ENCODE results near the gene ANKRD45. TPM values are rescaled to one million over a fixed set of nuclear protein-coding genes. Genes with fewer than 3 reads are reported as not detected.
"Not testable (repeated sequence)": the region's sequence is repeated elsewhere in the genome, so short reads cannot be mapped to it uniquely, and the experiment has no call there.

Gene ANKRD45
- total and polyA plus RNA-seq, 2 of the 8 experiments (the other 6 are each of a cell fraction or from before 2014, with no cell fraction given) = 0.41 to 2.8 TPM

DNA sequence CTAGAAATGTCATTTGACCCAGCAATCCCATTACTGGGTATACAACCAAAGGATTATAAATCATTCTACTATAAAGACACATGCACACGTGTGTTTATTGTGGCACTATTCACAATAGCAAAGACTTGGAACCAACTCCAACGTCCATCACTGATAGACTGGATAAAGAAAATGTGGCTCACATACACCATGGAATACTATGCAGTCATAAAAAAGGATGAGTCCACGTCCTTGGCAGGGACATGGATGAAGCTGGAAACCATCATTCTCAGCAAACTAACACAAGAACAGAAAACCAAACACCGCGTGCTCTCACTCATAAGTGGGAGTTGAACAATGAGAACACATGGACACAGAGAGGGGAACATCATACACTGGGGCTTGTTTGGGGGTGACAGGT lies 10.5 kb upstream of the ANKRD45 start:
- H3K14ac ChIP-seq (ENCODE audit: insufficient read length); POLR2A ChIA-PET (ENCODE audit: partially characterized antibody); H4K91ac ChIP-seq (replicated peaks; ENCODE audit: insufficient read length, low read length); H2BK12ac ChIP-seq (ENCODE audit: low read depth, low read length); H2BK5ac ChIP-seq (ENCODE audit: low read depth, low read length); H4K8ac ChIP-seq (ENCODE audit: extremely low read depth, insufficient read depth, low read length); H2BK15ac ChIP-seq (ENCODE audit: low read length); H2BK120ac ChIP-seq (replicated peaks; ENCODE audit: low read depth, low read length); H3K18ac ChIP-seq (ENCODE audit: extremely low read depth, low read length); H3K4me2 ChIP-seq (ENCODE audit: insufficient read depth in 1 of 2, low read depth in 2 of 2, low read length in 2 of 2); H3K4me3 ChIP-seq (ENCODE audit: extremely low read depth in 1 of 4, insufficient read depth in 2 of 4, low read depth in 3 of 4, low read length in 4 of 4); H3K4ac ChIP-seq (replicated peaks; ENCODE audit: insufficient read length, low read depth, low read length); H2AK5ac ChIP-seq (ENCODE audit: low read depth, low read length); H3K4me1 ChIP-seq (replicated peaks in 1 of 4; ENCODE audit: control insufficient read depth in 3 of 4, insufficient read depth in 4 of 4, low read length in 3 of 4); H3K36me3 ChIP-seq (ENCODE audit: control insufficient read depth in 2 of 4, insufficient read depth in 4 of 4, low read length in 3 of 4); H4K5ac ChIP-seq (ENCODE audit: insufficient read length, low read depth, low read length); H3K27ac ChIP-seq (ENCODE audit: low read depth, low read length); H3K79me2 ChIP-seq (ENCODE audit: control insufficient read depth in 1 of 2, insufficient read depth in 2 of 2, low read length in 2 of 2); FAIRE-seq; H3K23ac ChIP-seq (ENCODE audit: insufficient read length); H3K9ac ChIP-seq (replicated peaks in 1 of 4; ENCODE audit: extremely low read depth in 1 of 4, low read depth in 3 of 4, low read length in 3 of 4); H2AFZ ChIP-seq (ENCODE audit: low read length); H4K20me1 ChIP-seq (replicated peaks in 1 of 2; ENCODE audit: control insufficient read depth in 1 of 2, insufficient read depth in 2 of 2, low read length in 2 of 2); H3K23me2 ChIP-seq (ENCODE audit: low read depth, low read length); H3K79me1 ChIP-seq (ENCODE audit: low read depth, low read length); H3K27me3 ChIP-seq (replicated peaks in 1 of 4; ENCODE audit: control insufficient read depth in 3 of 4, extremely low read depth in 1 of 4, insufficient read depth in 3 of 4, low read length in 3 of 4); DNase-seq (ENCODE audit: low read depth in 1 of 2, low spot score in 2 of 2); H3K56ac ChIP-seq (replicated peaks; ENCODE audit: insufficient read length, low read depth, low read length); H2BK20ac ChIP-seq (ENCODE audit: low read length): not testable (repeated sequence)
- H3K9me3 ChIP-seq (ENCODE audit: insufficient read depth in 2 of 2, low read depth in 1 of 2, low read length in 1 of 2) = peaks cover 0 to 12% of the 10 kb centered on the region in 2 experiments; a peak in 2 of 4 replicates
- CTCF ChIA-PET (ENCODE audit: partially characterized antibody) = interaction anchor here (1.1 kb wide), 1 partner anchor 9 kb away, joined by 3 read pairs; no protein-coding TSS in a partner anchor
- 89% methylated on average over 5 of the region's 5 CpGs; no CpG with 5 or more reads in 1 of the 2 experiments for WGBS, 2 experiments (ENCODE audit: extremely low coverage in 1 of 2, insufficient coverage in 1 of 2, insufficient read length in 1 of 2, insufficient replicate concordance in 2 of 2, low coverage in 1 of 2, low lambda C conversion rate in 2 of 2, missing lambda C conversion rate in 1 of 2)

DNA sequence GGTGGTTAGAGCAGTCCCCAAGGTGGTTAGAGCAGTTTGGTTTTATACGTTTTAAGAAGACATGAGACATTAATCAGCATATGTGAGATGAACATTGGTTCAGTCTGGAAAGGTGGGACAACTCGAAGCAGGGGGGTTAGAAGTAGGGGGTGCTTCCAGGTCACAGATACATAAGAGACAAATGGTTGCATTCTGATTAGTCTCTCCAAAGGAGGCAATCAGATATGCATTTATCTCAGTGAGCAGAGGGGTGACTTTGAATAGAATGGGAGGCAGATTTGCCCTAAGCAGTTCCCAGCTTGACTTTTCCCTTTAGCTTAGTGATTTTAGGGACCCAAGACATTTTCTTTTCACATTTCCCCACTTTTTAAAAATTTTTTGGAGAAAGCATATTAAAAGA lies 4.8 kb upstream of the ANKRD45 start:
- H4K91ac ChIP-seq (replicated peaks; ENCODE audit: insufficient read length, low read length); H3K56ac ChIP-seq (replicated peaks; ENCODE audit: insufficient read length, low read depth, low read length); H3K4me1 ChIP-seq (replicated peaks in 1 of 4; ENCODE audit: control insufficient read depth in 3 of 4, insufficient read depth in 4 of 4, low read length in 3 of 4); H4K20me1 ChIP-seq (replicated peaks in 1 of 2; ENCODE audit: control insufficient read depth in 1 of 2, insufficient read depth in 2 of 2, low read length in 2 of 2); H3K4ac ChIP-seq (replicated peaks; ENCODE audit: insufficient read length, low read depth, low read length); H2AK5ac ChIP-seq (ENCODE audit: low read depth, low read length); H3K23ac ChIP-seq (ENCODE audit: insufficient read length); H3K14ac ChIP-seq (ENCODE audit: insufficient read length); CTCF ChIA-PET (ENCODE audit: partially characterized antibody); DNase-seq (ENCODE audit: low read depth in 1 of 2, low spot score in 2 of 2); H3K79me2 ChIP-seq (ENCODE audit: control insufficient read depth in 1 of 2, insufficient read depth in 2 of 2, low read length in 2 of 2); H2BK15ac ChIP-seq (ENCODE audit: low read length); H4K5ac ChIP-seq (ENCODE audit: insufficient read length, low read depth, low read length); H2BK120ac ChIP-seq (replicated peaks; ENCODE audit: low read depth, low read length); H3K18ac ChIP-seq (ENCODE audit: extremely low read depth, low read length); H2BK12ac ChIP-seq (ENCODE audit: low read depth, low read length); H3K27me3 ChIP-seq (replicated peaks in 1 of 4; ENCODE audit: control insufficient read depth in 3 of 4, extremely low read depth in 1 of 4, insufficient read depth in 3 of 4, low read length in 3 of 4); H3K79me1 ChIP-seq (ENCODE audit: low read depth, low read length); H3K27ac ChIP-seq (ENCODE audit: low read depth, low read length); H4K8ac ChIP-seq (ENCODE audit: extremely low read depth, insufficient read depth, low read length); H3K4me3 ChIP-seq (ENCODE audit: extremely low read depth in 1 of 4, insufficient read depth in 2 of 4, low read depth in 3 of 4, low read length in 4 of 4); H3K9ac ChIP-seq (replicated peaks in 1 of 4; ENCODE audit: extremely low read depth in 1 of 4, low read depth in 3 of 4, low read length in 3 of 4); H3K36me3 ChIP-seq (ENCODE audit: control insufficient read depth in 2 of 4, insufficient read depth in 4 of 4, low read length in 3 of 4); H2AFZ ChIP-seq (ENCODE audit: low read length); H2BK20ac ChIP-seq (ENCODE audit: low read length); FAIRE-seq; H3K4me2 ChIP-seq (ENCODE audit: insufficient read depth in 1 of 2, low read depth in 2 of 2, low read length in 2 of 2); H3K23me2 ChIP-seq (ENCODE audit: low read depth, low read length); H2BK5ac ChIP-seq (ENCODE audit: low read depth, low read length): not testable (repeated sequence)
- WGBS, 2 experiments (ENCODE audit: extremely low coverage in 1 of 2, insufficient coverage in 1 of 2, insufficient read length in 1 of 2, insufficient replicate concordance in 2 of 2, low coverage in 1 of 2, low lambda C conversion rate in 2 of 2, missing lambda C conversion rate in 1 of 2) = 91% methylated on average over 2 of the region's 2 CpGs; no CpG with 5 or more reads in 1 of the 2 experiments
- peaks cover 0 to 12% of the 10 kb centered on the region in 2 experiments; a peak in 2 of 4 replicates for H3K9me3 ChIP-seq (ENCODE audit: insufficient read depth in 2 of 2, low read depth in 1 of 2, low read length in 1 of 2)
- POLR2A ChIA-PET (ENCODE audit: partially characterized antibody) = interaction anchor here (0.9 kb wide), 1 partner anchor 193 kb away, joined by 3 read pairs; the partner anchor contains the start of genes GAS5 and ZBTB37
